ENCODE data around the gene BRAT1.

DNA sequence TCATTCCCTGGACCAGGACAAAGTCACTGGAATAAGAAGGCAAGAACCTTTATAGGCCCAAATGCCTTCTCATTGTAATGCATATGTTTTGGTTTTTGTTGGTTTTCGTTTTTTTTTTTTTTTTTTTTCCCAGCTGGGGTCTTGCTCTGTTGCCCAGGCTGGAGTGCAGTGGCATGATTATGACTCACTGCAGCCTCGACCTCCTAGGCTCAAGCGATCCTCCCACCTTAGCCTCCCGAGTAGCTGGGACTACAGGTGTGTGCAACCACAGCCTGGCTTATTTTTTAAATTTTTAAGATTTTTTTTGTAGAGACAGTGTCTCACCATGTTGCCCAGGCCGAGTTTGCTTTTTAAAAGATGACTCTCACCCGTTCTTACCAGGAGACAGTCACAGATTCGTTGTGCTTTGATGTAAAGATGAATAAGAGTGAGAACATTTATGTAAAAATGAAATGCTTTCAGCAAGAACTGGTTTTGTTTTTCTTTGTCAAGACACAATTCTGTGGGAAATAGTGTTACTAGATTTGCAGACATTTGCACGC lies 11.1 kb upstream of the BRAT1 start:
- TF ChIP-seq, protein P1, sequence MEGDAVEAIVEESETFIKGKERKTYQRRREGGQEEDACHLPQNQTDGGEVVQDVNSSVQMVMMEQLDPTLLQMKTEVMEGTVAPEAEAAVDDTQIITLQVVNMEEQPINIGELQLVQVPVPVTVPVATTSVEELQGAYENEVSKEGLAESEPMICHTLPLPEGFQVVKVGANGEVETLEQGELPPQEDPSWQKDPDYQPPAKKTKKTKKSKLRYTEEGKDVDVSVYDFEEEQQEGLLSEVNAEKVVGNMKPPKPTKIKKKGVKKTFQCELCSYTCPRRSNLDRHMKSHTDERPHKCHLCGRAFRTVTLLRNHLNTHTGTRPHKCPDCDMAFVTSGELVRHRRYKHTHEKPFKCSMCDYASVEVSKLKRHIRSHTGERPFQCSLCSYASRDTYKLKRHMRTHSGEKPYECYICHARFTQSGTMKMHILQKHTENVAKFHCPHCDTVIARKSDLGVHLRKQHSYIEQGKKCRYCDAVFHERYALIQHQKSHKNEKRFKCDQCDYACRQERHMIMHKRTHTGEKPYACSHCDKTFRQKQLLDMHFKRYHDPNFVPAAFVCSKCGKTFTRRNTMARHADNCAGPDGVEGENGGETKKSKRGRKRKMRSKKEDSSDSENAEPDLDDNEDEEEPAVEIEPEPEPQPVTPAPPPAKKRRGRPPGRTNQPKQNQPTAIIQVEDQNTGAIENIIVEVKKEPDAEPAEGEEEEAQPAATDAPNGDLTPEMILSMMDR (IDR thresholded peaks at IDR 0.05; ENCODE audit: poor library complexity): no peak
- no peak for TF ChIP-seq EZH2 (IDR thresholded peaks at IDR 0.05; ENCODE audit: borderline replicate concordance)
- no peak for TF ChIP-seq EZH2phosphoT487 (IDR thresholded peaks at IDR 0.05; ENCODE audit: low read depth, severe bottlenecking, unreplicated experiment)

All from hepatocyte (in vitro differentiated cells).